Mammary epithelial cell (primary cell): Measurements from ENCODE around the gene NCLN.

Source experiments
- EZH2 ChIP-seq: IDR thresholded peaks from 2 replicates; pipeline ENCODE4 v1.6.1; 2012; ENCODE audit warnings: low read length, inconsistent platforms, borderline replicate concordance
- TF ChIP-seq, protein P1 (sequence below), 2 donors: IDR thresholded peaks in 1 of 2; conservative IDR thresholded peaks in 1 of 2; 2 replicates each; pipeline ENCODE4 v1.5.1; 2011 to 2012; ENCODE audit warnings: inconsistent platforms in 2 of 2, low read length in 2 of 2, mild to moderate bottlenecking in 2 of 2, control low read depth in 1 of 2, low read depth in 1 of 2; ENCODE audit not compliant: insufficient read depth in 1 of 2; ENCODE audit errors: extremely low read depth in 1 of 2

DNA sequence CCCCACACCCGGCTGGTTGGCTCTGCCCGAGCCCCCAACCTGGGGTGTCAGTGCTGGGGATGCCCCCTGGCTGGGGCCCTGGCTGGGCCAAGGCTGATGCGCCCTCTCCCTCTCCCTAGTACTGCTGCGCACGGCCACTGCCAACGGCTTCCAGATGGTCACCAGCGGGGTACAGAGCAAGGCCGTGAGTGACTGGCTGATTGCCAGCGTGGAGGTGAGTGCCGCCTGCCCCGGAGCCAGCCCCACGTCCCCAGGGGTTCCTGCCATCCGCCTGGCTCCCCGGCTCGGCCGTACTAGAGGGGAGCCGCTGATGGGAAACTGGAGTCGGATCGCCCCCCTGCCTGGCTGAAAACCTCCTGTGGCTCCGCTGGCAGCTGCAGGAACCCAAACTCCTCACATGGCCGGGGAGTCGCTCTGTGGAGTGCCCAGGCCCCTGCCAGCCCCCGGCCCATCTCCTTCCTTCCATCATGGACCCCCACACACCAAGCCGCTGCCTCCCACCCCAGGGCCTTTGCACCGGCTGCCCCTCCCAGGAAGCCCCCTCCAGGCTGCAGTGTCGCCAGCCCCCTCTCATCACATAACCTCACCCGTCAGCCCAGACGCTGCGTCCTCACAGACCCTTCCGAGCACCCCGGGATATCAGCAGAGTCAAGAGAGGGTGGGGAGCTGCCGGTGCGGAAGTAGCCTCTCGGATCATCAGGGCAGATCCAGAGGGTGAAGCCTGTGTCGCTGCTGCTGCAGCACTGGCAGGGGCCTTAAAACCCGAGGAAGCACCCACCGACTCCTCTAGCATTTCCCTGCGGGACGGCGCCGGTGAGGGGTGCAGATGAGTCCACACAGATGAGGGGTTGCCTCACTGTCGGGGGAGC, 10.6 kb downstream of the NCLN start:
- TF ChIP-seq, protein P1, sequence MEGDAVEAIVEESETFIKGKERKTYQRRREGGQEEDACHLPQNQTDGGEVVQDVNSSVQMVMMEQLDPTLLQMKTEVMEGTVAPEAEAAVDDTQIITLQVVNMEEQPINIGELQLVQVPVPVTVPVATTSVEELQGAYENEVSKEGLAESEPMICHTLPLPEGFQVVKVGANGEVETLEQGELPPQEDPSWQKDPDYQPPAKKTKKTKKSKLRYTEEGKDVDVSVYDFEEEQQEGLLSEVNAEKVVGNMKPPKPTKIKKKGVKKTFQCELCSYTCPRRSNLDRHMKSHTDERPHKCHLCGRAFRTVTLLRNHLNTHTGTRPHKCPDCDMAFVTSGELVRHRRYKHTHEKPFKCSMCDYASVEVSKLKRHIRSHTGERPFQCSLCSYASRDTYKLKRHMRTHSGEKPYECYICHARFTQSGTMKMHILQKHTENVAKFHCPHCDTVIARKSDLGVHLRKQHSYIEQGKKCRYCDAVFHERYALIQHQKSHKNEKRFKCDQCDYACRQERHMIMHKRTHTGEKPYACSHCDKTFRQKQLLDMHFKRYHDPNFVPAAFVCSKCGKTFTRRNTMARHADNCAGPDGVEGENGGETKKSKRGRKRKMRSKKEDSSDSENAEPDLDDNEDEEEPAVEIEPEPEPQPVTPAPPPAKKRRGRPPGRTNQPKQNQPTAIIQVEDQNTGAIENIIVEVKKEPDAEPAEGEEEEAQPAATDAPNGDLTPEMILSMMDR (conservative IDR thresholded peaks at IDR 0.05 in 1 of 2, IDR thresholded peaks at IDR 0.05 in 1 of 2; ENCODE audit: extremely low read depth in 1 of 2, insufficient read depth in 1 of 2, low read depth in 1 of 2, low read length in 2 of 2) = no peak
- no peak for TF ChIP-seq EZH2
